ENCODE measurements around the gene TSPY2.
"Not testable (repeated sequence)": the region's sequence is repeated elsewhere in the genome, so short reads cannot be mapped to it uniquely, and the experiment has no call there.

The TSPY2 gene

DNA sequence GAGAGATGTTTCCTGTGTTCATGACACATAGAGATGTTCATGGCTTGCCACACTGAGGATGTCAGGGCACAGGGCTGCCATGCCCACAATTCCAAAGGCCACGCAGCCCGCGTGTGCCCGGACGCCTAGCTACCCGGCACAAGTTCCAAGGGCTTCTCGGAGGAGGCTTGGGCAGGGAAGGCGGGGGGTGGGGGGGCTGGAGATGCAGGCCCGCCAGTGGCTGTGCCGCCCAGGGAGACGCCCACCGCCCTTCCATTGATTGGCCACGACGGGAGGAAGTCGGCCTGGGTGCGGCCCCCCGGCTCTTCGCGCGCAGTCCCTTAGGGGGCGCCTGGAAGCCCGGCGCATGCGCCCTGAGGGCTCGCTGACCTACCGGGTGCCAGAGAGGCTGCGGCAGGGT, at the start of gene TSPY2:
Gene TSPY2 (plus strand): TSS at position 301 of the 400 bp plus-strand sequence. CDS start 46 bp downstream, at position 347.
- DNase-seq, result not testable (repeated sequence)

DNA sequence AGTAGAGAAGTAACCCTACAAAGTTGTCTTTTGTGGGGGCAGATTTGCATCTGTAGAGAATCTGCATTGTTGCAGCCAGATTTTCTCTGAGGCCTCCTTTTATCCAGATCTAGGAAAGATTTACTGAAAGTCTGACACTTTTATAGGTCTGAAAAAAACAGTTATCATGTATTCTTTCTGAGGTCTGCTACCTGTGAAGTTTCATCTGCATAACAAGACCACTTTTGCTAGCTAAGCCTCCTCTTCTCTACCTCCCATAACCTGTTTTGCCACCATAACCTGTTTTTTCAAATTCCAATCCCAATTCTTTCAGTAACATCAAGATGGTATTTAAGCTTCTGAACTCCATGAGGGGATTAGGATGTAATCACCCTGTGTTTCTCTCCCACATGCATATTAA, 36.5 kb upstream of the TSPY2 start:
- not testable (repeated sequence) for DNase-seq

DNA sequence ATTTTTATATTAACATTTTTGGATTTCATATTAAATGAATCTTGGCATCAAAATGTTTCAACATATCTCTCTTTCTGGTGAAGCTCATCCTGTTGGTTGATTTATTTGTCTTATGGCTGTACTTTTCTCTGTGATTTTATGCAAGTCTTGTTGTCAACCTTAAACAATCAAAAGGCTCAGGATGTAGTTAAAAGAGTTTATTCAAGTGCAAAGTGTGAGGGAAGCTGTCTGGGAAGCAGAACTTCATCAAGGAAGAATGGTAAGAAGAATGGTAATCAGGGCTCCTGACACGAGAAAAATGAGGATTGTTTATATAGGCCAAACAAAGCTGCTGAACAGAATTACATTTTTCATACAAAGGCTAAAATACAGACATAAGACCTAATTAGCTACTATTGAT, 29.0 kb upstream of the TSPY2 start:
- DNase-seq, result not testable (repeated sequence)

- DNase-seq, result not testable (repeated sequence)
Measured at GRCh38 chrY:6269839-6270238, 23.8 kb downstream of the TSPY2 start.

Data from stimulated activated CD4-positive, alpha-beta T cell treated with anti-CD3 and anti-CD28 coated beads, Interleukin-4, amount 100 ng/mL, for 24 hours (primary cell).